ENCODE data around the gene BSX.

BSX gene

DNA sequence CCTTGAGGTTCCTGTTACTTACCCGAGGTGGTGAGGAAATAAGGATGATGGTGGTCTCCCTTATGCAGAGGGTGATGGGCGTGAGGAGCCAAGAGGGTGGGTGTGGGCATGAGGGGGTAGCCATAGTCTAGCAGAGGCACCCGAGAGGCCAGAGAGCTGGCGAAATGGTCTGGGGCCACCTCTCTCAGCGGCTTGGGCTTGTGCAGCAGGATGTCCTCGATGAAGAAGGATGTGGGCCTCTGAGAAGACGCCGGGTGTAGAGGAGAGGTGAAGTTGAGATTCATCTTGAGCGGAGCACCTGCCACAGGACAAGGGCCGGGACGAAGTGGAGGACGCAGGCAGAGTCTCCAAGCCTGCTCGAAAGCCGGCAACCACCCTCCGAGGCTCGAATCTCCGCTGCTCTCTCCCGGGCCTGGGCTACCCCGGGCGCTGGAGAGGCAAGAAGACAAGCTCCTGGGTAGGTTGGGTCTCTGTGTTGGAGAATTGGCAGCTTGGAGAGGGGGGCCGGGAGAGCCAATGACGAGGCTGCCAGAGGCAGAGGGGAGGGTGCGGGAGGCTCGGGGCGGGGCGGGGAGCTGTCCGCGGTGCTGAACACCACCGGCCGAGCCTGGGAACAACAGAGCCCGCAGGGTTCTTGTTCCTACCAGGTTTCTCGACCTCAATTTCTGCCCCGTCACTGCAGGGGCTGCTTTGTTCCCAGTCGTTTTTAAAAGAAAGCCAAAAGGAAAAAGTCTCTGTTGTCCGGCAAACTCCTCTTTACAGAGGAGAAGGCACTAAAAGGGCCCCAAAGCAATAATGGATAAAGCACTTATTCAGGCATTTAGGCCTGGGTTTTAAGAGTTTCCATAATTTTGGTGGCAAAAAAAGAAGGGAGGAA, at the start of gene BSX:
Gene BSX, minus strand, starts transcription at position 447 of the 877 bp plus-strand sequence. Its CDS starts 163 bp downstream, at position 284.
- DNase-seq, result peak; percentile 15 to 31

DNA sequence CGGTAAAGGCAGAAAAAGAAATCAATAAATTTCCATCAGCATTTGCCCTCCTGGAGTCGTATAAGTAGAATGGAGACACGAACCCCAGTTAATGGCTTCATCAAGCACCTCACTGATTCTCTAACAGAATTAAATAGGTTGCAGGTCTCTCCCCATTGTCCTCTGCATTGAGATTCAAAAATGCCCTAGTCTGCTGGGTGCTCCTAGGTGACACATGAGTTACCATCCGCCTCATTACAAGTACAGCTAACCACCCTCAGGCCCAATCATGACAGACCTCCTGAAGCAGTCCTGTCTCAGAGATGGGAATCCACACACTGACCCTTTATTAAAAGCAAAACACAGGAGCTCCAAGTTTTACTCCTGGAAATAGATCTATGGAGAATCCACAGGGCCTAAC, 48.9 kb upstream of the BSX start:
- DNase-seq, result no peak

DNA sequence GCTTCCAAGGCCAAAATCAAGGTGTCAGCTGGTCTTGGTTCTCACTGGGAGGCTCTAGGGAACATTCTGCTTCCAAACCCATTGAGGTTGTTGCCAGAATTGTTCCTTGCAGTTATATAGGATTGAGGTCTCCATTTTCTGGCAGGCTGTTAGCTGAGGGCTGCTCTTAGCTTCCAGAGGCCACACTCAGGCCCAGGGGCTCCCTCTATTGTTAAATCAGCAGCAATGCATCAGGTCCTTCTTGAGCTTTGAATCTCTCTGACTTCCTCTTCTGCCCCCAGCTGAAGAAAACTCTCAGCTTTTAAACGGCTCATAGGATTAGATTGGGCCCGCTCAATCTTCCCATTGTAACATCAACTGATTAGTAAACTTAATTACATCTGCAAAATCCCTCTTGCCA, 39.3 kb upstream of the BSX start:
- peak; percentile 48 to 51 for DNase-seq

DNA sequence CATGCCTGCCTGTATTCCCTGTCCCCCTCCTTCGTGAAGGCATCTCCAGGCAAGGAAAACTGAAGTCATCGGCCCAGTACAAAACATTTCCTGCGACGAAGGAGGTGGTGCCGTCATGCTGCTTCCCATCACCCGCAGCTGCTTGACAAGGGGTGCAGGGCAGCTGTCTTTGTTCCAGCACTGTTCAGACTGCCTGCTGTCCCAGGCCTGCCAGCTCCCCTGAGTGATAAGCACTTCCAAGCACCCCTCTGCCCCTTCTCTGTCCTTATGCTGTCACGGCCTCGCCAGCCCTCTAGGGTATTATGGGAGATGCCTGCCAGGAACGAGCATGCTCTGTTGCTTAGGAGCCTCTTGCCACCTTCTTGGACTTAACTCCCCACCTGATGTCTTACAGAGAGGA, 37.1 kb upstream of the BSX start:
- no peak for DNase-seq

DNA sequence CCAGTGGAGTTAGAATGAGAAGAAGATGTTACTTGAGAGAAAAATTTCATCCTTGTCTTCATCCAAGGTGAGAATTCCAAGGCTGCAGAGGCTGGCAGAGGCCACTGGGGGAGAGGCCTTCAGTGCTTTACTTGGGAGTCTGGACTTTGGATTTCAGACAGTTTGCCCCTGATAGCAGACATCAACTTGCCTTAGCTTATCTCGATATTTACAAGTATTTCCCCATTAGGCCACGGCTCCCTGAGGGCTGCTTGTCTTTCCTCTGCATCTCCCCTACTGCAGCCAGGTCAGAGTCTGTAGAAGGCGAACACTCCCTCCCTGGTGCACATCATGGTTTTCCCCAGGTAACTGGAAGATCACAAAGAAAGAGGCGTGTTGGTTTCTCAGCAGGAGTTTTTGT, 29.9 kb upstream of the BSX start:
- DNase-seq, result no peak

DNA sequence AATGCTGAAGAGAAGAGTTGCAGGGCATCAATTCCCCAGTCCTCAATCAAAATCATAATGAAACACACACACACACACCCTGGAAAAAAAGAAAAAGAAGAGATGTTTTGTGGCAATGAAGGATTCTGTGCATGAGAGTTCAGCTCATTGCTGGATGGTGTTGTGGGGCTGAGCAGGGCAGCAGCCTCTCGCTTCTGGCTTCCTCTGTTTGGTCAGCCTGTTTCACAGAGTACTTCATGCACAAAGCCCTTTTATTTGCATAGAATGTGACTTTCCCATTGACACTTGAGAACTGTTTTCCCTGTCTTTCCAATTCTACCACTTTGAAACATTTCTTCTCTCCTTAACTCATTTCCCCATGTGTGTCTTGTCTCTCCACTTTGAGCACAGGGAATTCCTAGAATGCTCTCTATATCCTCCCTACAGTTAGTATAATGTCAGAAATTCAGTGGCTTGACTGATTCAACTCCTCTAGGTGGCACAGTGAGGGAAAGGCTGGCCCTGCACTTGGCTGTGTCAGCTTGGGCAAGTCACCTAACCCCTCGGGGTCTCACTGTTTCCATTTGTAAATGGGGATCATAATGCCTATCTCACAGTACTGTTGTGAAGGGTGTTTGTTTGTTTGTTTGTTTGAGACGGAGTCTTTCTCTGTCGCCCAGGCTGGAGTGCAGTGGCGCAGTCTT, 25.4 kb upstream of the BSX start:
- DNase-seq, result no peak

DNA sequence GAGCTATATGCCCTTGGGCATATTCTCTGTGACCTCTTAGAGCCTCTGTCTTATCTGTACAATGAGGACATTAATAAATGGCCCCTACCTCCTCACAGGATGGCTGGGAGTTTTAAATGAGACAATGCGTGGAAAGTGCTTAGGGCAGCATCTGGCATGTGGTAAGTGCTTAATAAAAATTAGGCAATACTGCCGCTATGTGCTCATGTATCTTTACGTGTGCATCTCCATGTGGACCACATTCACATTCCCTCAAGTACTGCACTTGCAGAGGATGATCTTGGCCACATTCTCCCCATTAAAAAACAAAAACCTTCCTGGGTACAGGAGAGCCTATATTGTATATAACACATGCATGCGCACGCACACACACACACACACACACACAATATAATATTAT, 19.1 kb upstream of the BSX start:
- DNase-seq, result no peak

DNA sequence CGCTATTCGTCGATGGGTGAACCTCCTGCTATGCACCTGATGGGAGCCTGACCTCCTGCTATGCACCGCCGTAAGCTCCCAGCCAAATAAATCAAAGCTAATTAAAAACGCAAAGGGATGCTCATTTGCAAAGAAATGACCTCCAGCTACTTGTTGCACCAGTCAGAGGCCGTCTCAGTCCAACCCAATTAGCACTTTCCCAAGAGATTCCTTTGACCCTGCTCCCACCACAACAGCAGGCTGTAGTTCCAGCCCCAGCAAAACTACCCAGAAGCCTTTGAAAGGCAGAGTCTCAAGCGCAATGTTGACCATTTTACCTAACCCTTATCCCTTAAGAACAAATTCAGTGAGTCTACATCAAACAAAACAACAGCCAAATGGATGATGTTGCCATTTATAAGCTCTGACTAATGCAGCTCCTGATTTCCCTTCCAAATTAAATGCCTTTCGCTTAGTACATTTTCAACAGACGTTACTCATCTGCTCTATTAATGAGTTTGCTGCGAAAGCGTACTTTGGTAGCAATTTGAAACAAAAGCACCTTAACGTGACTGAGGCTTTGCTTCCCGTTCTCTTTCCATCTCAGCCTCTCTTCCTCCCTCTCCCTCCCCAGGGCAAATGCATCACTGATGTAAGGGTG, 17.2 kb upstream of the BSX start:
- no peak for DNase-seq

DNA sequence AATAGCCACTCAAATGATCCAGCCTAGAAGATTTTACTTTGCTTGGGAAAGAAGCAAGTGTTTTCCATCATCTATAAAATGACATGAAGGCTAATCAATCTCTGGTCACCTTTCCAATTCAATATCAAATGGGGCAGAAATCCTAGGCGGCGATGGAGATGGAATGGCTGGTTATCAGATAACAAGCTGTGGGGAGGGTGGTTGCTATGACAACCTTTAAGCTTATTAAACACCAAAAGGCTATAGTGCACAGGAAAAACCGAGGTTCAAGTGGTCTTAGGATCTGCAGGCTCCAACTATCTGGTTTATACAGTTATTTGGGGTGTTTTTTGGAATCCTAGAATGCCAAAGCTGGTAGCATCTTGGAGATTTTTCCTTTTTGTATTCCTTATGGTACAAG, 13.9 kb upstream of the BSX start:
- no peak for DNase-seq

DNA sequence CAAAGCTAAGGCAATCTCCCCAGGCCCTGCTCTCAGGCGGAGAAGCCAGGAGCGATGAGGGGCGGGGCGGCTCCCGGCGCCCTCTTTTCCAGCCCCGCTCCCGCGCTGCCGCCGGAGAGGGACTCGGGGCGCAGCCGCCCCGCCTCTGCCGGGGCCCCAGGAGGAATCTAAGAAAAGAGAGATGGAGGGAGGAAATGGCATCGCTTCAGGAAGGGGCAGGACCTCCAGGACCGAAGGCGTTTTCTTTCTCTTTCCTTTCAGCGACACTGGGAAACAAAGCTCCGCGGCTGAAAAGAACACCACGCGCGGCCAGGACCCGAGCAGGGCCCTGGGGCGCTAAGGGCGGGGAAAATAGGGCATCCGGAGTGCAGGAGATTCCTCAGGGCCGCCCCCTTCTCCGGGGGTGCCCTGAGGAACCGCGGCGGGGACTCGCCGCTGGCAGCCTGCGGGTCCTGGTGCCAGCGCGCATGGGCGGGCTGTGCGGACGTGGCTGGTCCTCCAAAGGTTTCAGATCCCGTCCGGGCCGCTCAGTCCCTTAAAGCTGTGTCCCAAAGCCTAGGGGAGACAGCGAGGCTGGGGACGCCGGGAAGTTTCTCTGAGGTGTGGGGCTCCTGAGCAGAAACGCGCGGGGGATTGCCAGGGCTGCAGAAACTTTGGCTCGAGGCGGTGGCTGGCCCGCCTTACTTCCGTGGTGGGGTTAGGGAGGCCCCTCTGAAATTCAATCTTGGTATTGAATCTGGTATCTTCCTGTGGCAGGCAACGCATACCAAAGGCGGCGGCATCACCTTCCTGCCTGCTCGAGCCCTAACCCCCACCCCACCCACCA, 2.8 kb upstream of the BSX start:
- no peak for DNase-seq

DNA sequence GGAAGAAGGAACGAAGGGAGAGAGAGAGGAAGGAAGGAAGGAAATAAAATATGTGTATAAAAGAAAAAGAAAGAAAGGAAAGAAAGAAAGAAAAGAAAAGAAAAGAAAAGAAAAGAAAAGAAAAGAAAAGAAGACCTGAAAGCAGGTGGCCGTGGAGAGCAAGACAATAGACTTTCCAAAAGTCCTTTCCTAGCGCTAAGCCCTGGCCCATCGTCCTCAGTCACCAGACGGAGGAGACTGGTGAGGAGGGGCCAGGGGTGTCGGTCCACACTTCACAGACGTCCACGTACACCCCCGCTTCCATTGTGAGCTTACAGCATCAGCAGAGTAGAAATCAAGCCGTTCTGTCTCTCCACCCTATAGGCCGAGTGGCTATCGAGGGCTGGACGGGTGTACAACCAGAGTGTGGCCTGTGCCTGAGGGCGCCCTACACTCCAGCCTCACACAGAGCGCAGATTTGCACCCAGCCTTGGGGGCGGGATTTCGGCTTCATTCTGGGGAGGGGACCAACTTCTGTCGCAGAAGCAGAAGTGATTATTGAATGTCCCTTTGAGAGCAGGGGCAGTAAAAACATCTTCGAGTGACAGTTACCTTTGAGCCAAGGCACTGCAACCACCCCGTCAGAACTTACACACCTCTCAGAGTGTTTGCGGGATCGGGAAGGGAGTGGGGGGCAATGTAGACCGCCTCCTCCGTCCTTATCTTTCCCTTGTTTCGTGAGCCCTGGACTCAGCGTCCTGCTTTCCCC, 2.0 kb upstream of the BSX start:
- DNase-seq, result no peak

DNA sequence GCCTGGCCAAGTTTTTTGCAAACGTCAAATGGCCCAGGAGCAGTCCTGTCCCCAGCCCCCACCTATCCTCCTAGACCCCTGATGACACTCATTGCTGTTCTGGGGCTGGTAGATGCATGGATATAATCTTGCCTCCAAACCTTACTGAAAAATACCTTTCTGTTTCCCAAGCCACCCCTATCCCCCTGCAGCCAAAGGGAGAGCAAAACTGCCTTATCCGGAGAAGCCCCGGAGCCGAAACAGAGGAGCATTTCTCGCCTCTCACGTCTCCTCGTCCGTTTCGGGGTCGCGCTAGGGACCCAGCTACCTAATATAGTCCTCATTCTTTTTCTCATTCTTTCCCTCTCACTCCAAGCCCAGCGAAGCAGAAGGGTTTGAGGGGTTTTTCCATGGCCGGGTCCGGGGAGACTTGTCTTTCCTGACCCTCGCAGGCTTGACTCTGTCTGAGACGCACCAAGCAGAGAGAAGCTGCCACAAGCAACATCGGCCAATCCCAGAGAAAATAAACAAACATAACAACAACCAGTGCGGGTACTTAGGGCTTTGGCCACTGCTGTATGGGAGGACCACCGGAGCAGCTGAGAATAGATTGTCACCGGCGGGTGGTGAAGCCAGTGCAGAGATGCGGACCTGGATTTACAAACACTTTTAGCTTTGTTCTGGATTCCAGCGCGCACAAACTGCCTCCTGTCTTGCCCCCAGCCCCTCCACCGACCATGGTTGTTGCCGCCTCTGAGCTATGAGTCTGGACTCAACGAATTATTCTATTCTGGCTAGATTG, 1.6 kb downstream of the BSX start:
- no peak for DNase-seq

DNA sequence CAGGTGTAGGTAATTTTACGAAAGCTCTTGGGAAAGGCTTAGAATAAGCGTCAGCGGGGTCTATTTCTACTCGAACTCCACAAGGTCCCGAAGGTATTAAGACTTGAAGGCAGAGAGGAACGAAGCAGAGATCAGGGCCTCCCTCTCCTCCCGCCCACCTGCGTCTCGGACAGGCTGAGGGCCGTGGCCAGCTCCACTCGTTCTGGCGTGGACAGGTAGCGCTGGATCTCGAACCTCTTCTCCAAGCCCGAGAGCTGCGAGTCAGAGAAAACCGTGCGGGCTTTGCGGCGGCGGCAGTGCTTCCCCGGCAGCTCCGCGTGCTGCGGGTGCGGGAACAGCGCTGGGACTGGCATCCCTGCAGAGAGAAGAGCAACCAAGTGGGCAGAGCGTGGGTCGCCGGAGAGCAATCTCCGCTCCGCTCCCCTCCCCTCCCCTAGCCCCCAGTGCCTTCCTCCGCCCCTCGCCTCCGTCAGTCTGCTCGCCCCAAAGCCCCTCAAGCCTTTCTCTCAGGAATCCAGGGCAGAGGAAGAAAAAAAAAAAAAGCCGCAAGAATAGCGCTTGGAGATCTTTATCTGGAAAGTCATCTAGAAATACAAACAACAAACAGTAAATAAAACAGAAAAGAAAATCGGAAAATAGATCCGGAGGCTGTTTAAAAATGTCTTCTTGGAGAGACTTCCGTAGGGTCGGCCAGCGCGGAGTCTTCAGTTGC, 2.4 kb downstream of the BSX start:
- DNase-seq, result no peak

DNA sequence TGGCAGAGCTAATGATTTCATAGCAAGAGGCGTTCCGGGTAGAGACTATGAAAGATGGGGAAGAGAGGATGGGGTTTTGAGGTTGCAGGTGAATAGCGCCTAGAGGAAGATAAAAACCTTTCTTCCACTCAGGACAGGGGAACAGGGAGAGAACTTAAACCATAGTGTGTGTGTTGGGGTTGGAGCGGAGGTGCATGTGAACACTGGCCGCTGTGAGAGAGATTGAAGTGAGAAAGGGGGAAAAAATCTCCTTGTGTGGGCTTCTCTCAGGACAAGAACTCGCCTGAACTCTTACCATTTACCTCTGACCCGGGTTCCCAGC, 3.4 kb downstream of the BSX start:
- DNase-seq, result no peak

DNA sequence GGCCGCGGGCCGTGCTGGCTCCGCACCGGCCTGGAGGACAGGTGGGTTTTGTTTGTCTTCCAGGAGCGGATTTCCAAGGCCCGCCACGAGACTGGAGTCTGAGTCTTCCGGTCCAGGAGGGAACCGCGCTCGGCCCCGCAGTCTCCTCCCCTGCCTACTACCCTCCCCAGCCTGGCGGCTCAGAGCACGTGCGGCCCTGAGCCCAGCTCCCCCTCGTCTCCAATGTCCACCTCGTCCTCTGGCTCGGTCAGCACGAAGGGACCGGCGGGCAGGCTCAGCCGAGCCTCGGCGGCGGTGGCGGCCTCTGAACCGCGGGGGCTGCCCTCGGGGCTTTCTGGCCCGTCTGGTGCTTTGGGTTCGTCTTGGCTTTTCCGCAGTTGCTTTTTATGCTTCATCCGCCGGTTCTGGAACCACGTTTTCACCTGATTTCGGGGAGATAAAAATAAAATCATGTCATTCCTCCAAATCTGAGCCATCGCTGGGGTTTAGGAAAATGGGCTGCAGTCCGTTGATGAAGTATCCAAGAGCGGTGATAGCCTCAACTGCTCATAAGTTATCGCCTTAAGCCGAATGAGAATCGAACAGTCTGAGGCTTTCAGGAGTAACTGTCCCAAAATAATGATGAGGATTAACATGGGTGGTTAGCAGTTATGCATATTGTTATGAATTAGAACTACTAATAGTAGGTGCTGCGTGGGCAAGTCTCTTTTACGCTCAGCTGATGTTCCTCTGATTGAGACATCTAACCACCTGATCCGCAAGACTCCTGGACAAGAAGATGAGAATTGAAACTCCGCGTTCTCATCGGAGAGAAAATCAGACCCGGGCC, 4.0 kb downstream of the BSX start:
- no peak for DNase-seq

DNA sequence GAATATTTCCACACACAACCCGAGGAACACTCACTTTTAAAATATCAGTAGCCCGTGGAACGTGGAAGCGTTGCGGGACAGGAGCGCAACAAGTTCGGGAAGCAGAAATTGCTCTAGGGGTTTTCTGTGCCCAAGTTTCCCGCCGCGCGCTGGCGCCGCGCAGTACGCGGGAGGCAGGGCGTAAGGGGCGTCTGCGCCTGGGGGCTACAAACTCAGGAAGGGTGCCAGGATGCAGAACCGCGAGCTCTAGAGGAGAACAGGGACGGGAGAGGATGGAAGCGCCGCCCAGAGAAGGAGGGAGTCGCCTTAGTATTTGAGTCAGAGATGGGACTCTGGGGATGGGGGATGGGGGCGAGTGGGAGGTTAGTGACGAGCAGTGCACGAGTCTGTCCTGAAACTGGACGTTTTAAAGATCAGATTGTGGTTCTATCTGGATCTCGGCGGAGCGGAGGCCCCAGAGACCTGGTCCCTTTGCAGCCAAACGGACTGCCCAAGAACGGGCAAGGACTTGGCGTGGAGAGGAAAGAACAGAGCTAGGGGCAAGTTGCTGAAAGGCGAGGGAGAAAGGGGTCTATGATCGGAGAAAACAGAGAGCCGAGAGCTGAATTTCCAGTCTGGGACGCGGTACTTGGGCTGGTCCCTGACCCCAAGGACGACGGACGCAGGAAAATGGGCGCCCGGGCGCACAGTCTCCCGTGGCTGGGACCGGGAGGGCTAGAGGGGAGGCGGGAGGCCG, 4.7 kb downstream of the BSX start:
- DNase-seq, result no peak

DNA sequence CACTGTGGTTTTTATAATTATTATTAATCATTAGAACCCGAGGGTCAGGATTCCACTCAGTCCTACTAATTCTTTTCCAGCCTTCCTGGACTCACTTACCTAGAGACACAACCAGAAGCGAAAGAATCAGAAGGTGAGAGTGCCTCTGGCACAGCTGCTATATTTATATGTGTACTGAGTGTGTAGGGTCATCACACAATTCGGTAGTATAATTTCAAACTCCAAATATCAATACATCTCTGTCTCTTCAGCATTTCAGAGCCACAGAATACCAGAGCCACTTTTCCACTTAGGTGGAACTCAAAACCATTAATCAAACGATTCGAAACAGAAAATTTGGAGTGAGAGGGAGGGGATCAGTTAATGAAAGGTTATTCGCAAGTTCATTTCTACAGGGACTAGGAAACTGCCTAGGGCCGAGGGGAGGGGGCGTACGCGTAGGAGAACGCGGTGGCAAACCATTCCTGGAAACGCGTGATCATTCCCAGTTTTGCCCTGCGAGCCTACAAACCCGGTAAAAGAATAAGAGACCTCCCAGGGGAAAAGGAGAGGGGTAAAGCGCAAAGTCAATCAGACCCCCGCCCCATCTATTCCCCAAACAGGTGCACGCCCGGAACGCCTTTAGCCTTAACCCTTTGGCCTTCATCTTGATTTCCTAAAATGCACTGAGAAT, 5.4 kb downstream of the BSX start:
- DNase-seq, result no peak

DNA sequence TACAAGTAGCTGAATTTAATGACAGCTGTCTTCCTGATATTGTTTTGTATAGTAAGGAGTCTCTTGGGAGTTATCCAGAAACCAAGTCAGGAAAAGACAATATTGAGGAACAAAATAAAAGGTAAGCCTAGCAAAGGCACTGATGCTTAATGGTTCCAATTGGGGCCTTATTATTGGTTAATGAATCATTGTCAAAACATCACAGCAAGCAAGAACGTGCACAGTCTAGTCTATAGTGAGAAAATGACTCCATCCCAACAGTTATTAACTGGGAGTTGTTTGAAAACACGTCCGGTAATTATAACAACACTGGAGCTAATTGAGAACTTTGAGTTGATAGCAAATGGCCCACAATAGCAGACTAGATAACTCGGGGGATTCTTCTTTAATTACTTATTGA, 17.7 kb downstream of the BSX start:
- no peak for DNase-seq

DNA sequence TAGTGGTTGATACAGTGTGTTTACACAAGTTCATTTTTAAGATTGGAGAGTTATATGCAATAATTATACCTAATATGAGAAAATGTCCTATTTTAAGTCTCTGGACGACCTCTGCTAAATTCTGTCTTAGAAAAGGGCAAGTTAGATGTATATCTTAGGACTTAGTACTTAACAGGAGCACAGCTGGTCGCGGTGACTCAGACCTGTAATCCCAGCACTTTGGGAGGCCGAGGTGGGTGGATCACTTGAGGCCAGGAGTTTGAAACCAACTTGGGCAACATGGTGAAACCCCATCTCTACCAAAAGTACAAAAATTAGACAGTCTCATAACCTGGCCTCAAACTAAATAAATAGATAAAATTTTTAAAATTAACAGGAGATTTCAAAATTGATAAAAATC, 27.2 kb downstream of the BSX start:
- DNase-seq, result no peak

All from CD4-positive, alpha-beta T cell treated with Interleukin-4 for 1 hour (primary cell).